Nephron (organoid): Measurements from ENCODE around the gene CHCHD6.

ENCODE experiments used
- H3K27ac Mint-ChIP-seq, 3 experiments: 2 replicates each; pipeline ENCODE4 v1.8.0; 2020; ENCODE audit warnings: mixed read lengths in 3 of 3, mild to moderate bottlenecking in 2 of 3, moderate library complexity in 1 of 3
- H3K27me3 Mint-ChIP-seq: 2 replicates; pipeline ENCODE4 v1.8.0; 2021; ENCODE audit warnings: low read depth, mild to moderate bottlenecking, moderate library complexity, mixed read lengths
- H3K36me3 Mint-ChIP-seq: 2 replicates; pipeline ENCODE4 v1.8.0; 2020; ENCODE audit warnings: low read depth, mixed read lengths
- H3K4me1 Mint-ChIP-seq: 2 replicates; pipeline ENCODE4 v1.8.0; 2020; ENCODE audit warnings: mixed read lengths
- H3K4me3 Mint-ChIP-seq, 3 experiments: 2 replicates each; pipeline ENCODE4 v1.8.0; 2020; ENCODE audit warnings: mild to moderate bottlenecking in 3 of 3, mixed read lengths in 3 of 3, moderate library complexity in 2 of 3
- H3K9me3 Mint-ChIP-seq: 2 replicates; pipeline ENCODE4 v1.8.0; 2020; ENCODE audit warnings: mixed read lengths
- CTCF ChIP-seq, 3 experiments: fragments of 200-600 bp; sonication (generic); IDR thresholded peaks; one replicate each; pipeline ENCODE4 v1.5.0; 2021; ENCODE audit warnings: antibody characterized with exemption in 3 of 3; ENCODE audit not compliant: unreplicated experiment in 3 of 3

The CHCHD6 gene

GRCh38 chr3:126921085-126921824 is 217.2 kb downstream of the CHCHD6 start:
- Mint-ChIP-seq H3K27ac (no peak overlapping the region), H3K9me3 (peaks cover 16% of the 10 kb centered on the region), H3K4me3 (no peak overlapping the region), H3K4me1 (peaks cover 11% of the 10 kb centered on the region), H3K36me3 (peaks cover 17% of the 10 kb centered on the region), H3K27me3 (peaks cover 4% of the 10 kb centered on the region)
- no peak for TF ChIP-seq CTCF (IDR thresholded peaks at IDR 0.05; ENCODE audit: unreplicated experiment in 3 of 3)

DNA sequence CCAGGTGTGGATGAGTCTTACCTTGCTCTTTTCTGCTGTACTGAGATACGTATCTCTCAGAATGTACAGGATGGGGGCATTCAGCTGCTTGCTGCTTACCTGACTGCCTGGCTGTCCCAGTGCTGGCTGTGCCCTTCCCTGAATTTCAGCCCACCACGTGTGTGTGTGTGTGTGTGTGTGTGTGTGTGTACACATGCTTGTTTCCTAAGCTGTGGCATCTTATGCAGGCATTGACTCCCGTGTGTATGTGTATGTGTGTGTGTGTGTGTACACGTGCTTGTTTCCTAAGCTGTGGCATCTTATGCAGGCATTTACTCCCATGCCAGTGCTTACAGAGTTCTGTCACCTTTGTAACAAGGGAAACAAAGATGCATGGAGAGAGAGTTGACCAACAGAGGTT is 218.4 kb downstream of the CHCHD6 start:
- H3K4me3 Mint-ChIP-seq: no peak overlapping the region
- peaks cover 16% of the 10 kb centered on the region for H3K9me3 Mint-ChIP-seq
- peaks cover 4% of the 10 kb centered on the region for H3K27me3 Mint-ChIP-seq
- H3K4me1 Mint-ChIP-seq: peaks cover 18% of the 10 kb centered on the region
- no peak overlapping the region for H3K27ac Mint-ChIP-seq
- H3K36me3 Mint-ChIP-seq: peaks cover 17% of the 10 kb centered on the region
- no peak for TF ChIP-seq CTCF (IDR thresholded peaks at IDR 0.05; ENCODE audit: unreplicated experiment in 3 of 3)

DNA sequence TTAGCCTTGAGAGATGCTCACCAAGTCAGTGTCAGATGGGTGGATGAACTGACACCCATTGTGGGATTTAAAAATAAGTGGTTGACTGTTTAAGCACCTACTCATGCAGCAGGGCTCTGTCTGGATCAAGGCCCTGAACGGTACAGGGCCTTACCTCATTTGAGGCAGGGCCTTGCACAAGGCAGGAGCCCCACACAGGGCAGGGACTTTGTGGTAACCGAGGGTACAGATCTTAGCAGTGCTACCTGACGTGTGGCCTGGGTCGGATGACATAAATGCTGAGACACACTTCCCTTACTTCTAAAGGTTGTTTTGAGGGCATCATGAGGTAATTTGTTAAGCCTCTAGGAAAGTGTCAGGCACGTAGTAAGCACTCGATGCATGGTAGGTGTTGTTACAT is 219.4 kb downstream of the CHCHD6 start:
- TF ChIP-seq CTCF (IDR thresholded peaks at IDR 0.05; ENCODE audit: unreplicated experiment in 3 of 3): no peak
- H3K27ac Mint-ChIP-seq: no peak overlapping the region

GRCh38 chr3:126923895-126924294 is 219.9 kb downstream of the CHCHD6 start:
- Mint-ChIP-seq H3K27ac (no peak overlapping the region), H3K36me3 (peaks cover 12% of the 10 kb centered on the region), H3K4me3 (no peak overlapping the region), H3K27me3 (peaks cover 4% of the 10 kb centered on the region), H3K4me1 (peaks cover 18% of the 10 kb centered on the region), H3K9me3 (peaks cover 12% of the 10 kb centered on the region)
- TF ChIP-seq CTCF (IDR thresholded peaks at IDR 0.05; ENCODE audit: unreplicated experiment in 3 of 3): no peak

More for the DNA sequence above, 219.4 kb downstream of the CHCHD6 start:
- Mint-ChIP-seq H3K27me3 (peaks cover 4% of the 10 kb centered on the region), H3K9me3 (peaks cover 13% of the 10 kb centered on the region), H3K36me3 (peaks cover 14% of the 10 kb centered on the region), H3K4me1 (peaks cover 18% of the 10 kb centered on the region), H3K4me3 (no peak overlapping the region)

DNA sequence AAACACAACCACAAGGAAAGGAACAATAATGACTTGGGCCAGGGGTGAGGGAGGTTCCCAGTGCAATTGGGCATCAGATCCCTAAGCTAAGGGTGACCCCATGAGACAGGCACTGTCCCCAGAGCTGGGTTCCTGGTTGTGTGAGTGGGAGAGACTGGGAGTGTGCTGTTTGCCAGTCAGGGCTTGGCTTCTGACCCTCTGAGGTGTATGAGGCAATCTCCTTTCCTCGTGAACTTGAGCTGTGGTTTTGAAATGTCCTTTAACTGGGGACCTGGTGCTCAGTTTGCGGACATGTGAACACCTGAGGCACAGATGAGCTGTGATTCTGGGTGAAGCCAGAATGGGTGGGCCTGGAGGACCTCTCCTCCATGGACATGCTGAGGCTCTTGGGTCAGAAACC is 220.4 kb downstream of the CHCHD6 start:
- peaks cover 12% of the 10 kb centered on the region for H3K9me3 Mint-ChIP-seq
- H3K4me1 Mint-ChIP-seq: peaks cover 18% of the 10 kb centered on the region
- H3K27ac Mint-ChIP-seq: no peak overlapping the region
- peaks cover 4% of the 10 kb centered on the region for H3K27me3 Mint-ChIP-seq
- no peak overlapping the region for H3K4me3 Mint-ChIP-seq
- no peak for TF ChIP-seq CTCF (IDR thresholded peaks at IDR 0.05; ENCODE audit: unreplicated experiment in 3 of 3)
- peaks cover 12% of the 10 kb centered on the region for H3K36me3 Mint-ChIP-seq
